ENCODE data around the gene VILL. TPM values are rescaled to one million over a fixed set of nuclear protein-coding genes. Genes with fewer than 3 reads are reported as not detected.
A peak's percentile ranks its signal among the peaks of the same experiment; 100 is the strongest.

The VILL gene
- total and polyA plus RNA-seq, 2 of the 8 experiments (the other 6 are each of a cell fraction or from before 2014, with no cell fraction given) = 4.1 to 4.2 TPM

GRCh38 chr3:37987315-37987697 lies 3.3 kb upstream of the VILL start:
- Histone ChIP-seq H3K23me2 (ENCODE audit: low read depth, low read length) (no peaks in the 10 kb centered on the region; the same call in 1 of the 2 replicates), H3K56ac (replicated peaks; ENCODE audit: insufficient read length, low read depth, low read length) (no peak overlapping the region), H2BK12ac (ENCODE audit: low read depth, low read length) (no peak overlapping the region), H4K8ac (ENCODE audit: extremely low read depth, insufficient read depth, low read length) (peak overlapping the region; percentile 28; the same call in 1 of the 2 replicates), H2AFZ (ENCODE audit: low read length) (no peak overlapping the region), H3K9me3 (ENCODE audit: insufficient read depth in 2 of 2, low read depth in 1 of 2, low read length in 1 of 2) (no peaks in the 10 kb centered on the region), H3K79me1 (ENCODE audit: low read depth, low read length) (no peaks in the 10 kb centered on the region), H2BK20ac (ENCODE audit: low read length) (no peak overlapping the region), H3K18ac (ENCODE audit: extremely low read depth, low read length) (no peak overlapping the region), H3K79me2 (ENCODE audit: control insufficient read depth in 1 of 2, insufficient read depth in 2 of 2, low read length in 2 of 2) (no peaks in the 10 kb centered on the region), H4K20me1 (replicated peaks in 1 of 2; ENCODE audit: control insufficient read depth in 1 of 2, insufficient read depth in 2 of 2, low read length in 2 of 2) (no peaks in the 10 kb centered on the region), H3K27me3 (replicated peaks in 1 of 4; ENCODE audit: control insufficient read depth in 3 of 4, extremely low read depth in 1 of 4, insufficient read depth in 3 of 4, low read length in 3 of 4) (peaks cover 0 to 5% (median 1%) of the 10 kb centered on the region in 4 experiments; a peak in 4 of 7 replicates), H3K4me2 (ENCODE audit: insufficient read depth in 1 of 2, low read depth in 2 of 2, low read length in 2 of 2) (no peak overlapping the region), H2BK120ac (replicated peaks; ENCODE audit: low read depth, low read length) (no peak overlapping the region), H2BK15ac (ENCODE audit: low read length) (0 out of 2 replicates have a peak overlapping the region, but pooled peaks have one; percentile 61), H3K4me1 (replicated peaks in 1 of 4; ENCODE audit: control insufficient read depth in 3 of 4, insufficient read depth in 4 of 4, low read length in 3 of 4) (peaks cover 0 to 9% (median 6%) of the 10 kb centered on the region in 4 experiments; a peak in 5 of 7 replicates), H3K4me3 (ENCODE audit: extremely low read depth in 1 of 4, insufficient read depth in 2 of 4, low read depth in 3 of 4, low read length in 4 of 4) (no peak overlapping the region), H3K36me3 (ENCODE audit: control insufficient read depth in 2 of 4, insufficient read depth in 4 of 4, low read length in 3 of 4) (no peaks in the 10 kb centered on the region), H3K4ac (replicated peaks; ENCODE audit: insufficient read length, low read depth, low read length) (no peak overlapping the region), H3K27ac (ENCODE audit: low read depth, low read length) (no peak overlapping the region), H3K9ac (replicated peaks in 1 of 4; ENCODE audit: extremely low read depth in 1 of 4, low read depth in 3 of 4, low read length in 3 of 4) (no peak overlapping the region), H2BK5ac (ENCODE audit: low read depth, low read length) (no peak overlapping the region), H4K5ac (ENCODE audit: insufficient read length, low read depth, low read length) (no peak overlapping the region), H3K14ac (ENCODE audit: insufficient read length) (no peak overlapping the region), H4K91ac (replicated peaks; ENCODE audit: insufficient read length, low read length) (no peak overlapping the region), H3K23ac (ENCODE audit: insufficient read length) (no peak overlapping the region), H2AK5ac (ENCODE audit: low read depth, low read length) (no peak overlapping the region)
- WGBS, 2 experiments (ENCODE audit: extremely low coverage in 1 of 2, insufficient coverage in 1 of 2, insufficient read length in 1 of 2, insufficient replicate concordance in 2 of 2, low coverage in 1 of 2, low lambda C conversion rate in 2 of 2, missing lambda C conversion rate in 1 of 2) = 82% methylated on average over 2 of the region's 2 CpGs; no CpG with 5 or more reads in 1 of the 2 experiments
- ChIA-PET POLR2A (ENCODE audit: partially characterized antibody) (no interaction called here), CTCF (ENCODE audit: partially characterized antibody) (interaction anchor here (0.9 to 9.0 kb wide), 4 partner anchors 10 to 131 kb away, joined by 6 to 134 read pairs (median 30); no protein-coding TSS in a partner anchor)
- DNase-seq (ENCODE audit: low read depth in 1 of 2, low spot score in 2 of 2) (no peak), FAIRE-seq (no peak)
- TF ChIP-seq MAX (IDR thresholded peaks at IDR 0.05) (no peak), PHF8 (conservative IDR thresholded peaks at IDR 0.05; ENCODE audit: low read depth, low read length) (no peak), SIRT6 (IDR thresholded peaks at IDR 0.05; ENCODE audit: low read length) (no peak), SIX5 (IDR thresholded peaks at IDR 0.05; ENCODE audit: low read depth, low read length) (no peak), CBX8 (IDR thresholded peaks at IDR 0.05; ENCODE audit: borderline replicate concordance, low read depth, low read length) (no peak), NANOG (IDR thresholded peaks at IDR 0.05; ENCODE audit: insufficient read depth, low read depth, low read length, poor library complexity, severe bottlenecking) (no peak)
